Immature natural killer cell (primary cell): ENCODE data around the gene EML6. TPM values are rescaled to one million over a fixed set of nuclear protein-coding genes. Genes with fewer than 3 reads are reported as not detected.

Experiments used
- DNase-seq, 3 donors: peaks; one replicate each; pipeline ENCODE4 v3.0.0; 2022; ENCODE audit warnings: mixed read lengths in 1 of 3
- H3K27ac Mint-ChIP-seq, 6 donors: one replicate each; pipeline ENCODE4 v1.8.0; 2020; ENCODE audit warnings: mixed read lengths in 6 of 6, mild to moderate bottlenecking in 5 of 6, inconsistent platforms in 4 of 6, moderate library complexity in 3 of 6
- H3K27me3 Mint-ChIP-seq, 3 donors: one replicate each; pipeline ENCODE4 v1.8.0; 2020 to 2021; ENCODE audit warnings: low read depth in 3 of 3, mild to moderate bottlenecking in 3 of 3, mixed read lengths in 3 of 3, moderate library complexity in 3 of 3, inconsistent platforms in 1 of 3
- H3K36me3 Mint-ChIP-seq, 3 donors: one replicate each; pipeline ENCODE4 v1.8.0; 2020; ENCODE audit warnings: mixed read lengths in 3 of 3, inconsistent platforms in 2 of 3, mild to moderate bottlenecking in 2 of 3
- H3K4me1 Mint-ChIP-seq, 2 donors: one replicate each; pipeline ENCODE4 v1.8.0; 2020; ENCODE audit warnings: inconsistent platforms in 2 of 2, mild to moderate bottlenecking in 2 of 2, mixed read lengths in 2 of 2, moderate library complexity in 1 of 2
- H3K4me3 Mint-ChIP-seq, 5 donors: one replicate each; pipeline ENCODE4 v1.8.0; 2020; ENCODE audit warnings: mild to moderate bottlenecking in 5 of 5, mixed read lengths in 5 of 5, inconsistent platforms in 3 of 5, moderate library complexity in 3 of 5
- H3K9me3 Mint-ChIP-seq, 6 donors: one replicate each; pipeline ENCODE4 v1.8.0; 2020; ENCODE audit warnings: mild to moderate bottlenecking in 6 of 6, mixed read lengths in 6 of 6, inconsistent platforms in 4 of 6, moderate library complexity in 3 of 6
- polyA plus RNA-seq, 3 donors: library from polyadenylated mRNA; unstranded; fragments of 300-500 nt; fragmentation: Illumina TruSeq; gene quantifications; one replicate each; pipeline ENCODE4 v1.2.3, GENCODE V29; 2021

Gene EML6
- polyA plus RNA-seq, 3 donors from 2014 or later: 0.02 TPM; not detected in 2

GRCh38 chr2:54925022-54925421 lies 201.6 kb downstream of the EML6 start:
- no peak for DNase-seq
- Mint-ChIP-seq H3K4me3 (no peak overlapping the region), H3K27me3 (peaks cover 3 to 9% (median 7%) of the 10 kb centered on the region in 3 donors), H3K4me1 (peaks cover 10 to 13% of the 10 kb centered on the region in 2 donors), H3K36me3 (peaks cover 0 to 14% (median 4%) of the 10 kb centered on the region in 3 donors), H3K27ac (peak overlapping the region in 1 of 6 donors; percentile 71), H3K9me3 (peaks cover 0 to 10% (median under 1%) of the 10 kb centered on the region in 6 donors)

GRCh38 chr2:54927085-54927750 lies 203.8 kb downstream of the EML6 start:
- peaks cover 0 to 3% (median 0%) of the 10 kb centered on the region in 3 donors for H3K36me3 Mint-ChIP-seq
- no peak overlapping the region for H3K4me3 Mint-ChIP-seq
- peaks cover 10 to 13% of the 10 kb centered on the region in 2 donors for H3K4me1 Mint-ChIP-seq
- DNase-seq: no peak
- H3K27ac Mint-ChIP-seq: no peak overlapping the region
- peaks cover 3 to 9% (median 6%) of the 10 kb centered on the region in 3 donors for H3K27me3 Mint-ChIP-seq
- peaks cover 0 to 2% (median 0%) of the 10 kb centered on the region in 6 donors for H3K9me3 Mint-ChIP-seq

GRCh38 chr2:54927751-54928615 lies 204.5 kb downstream of the EML6 start:
- Mint-ChIP-seq H3K4me3 (no peak overlapping the region), H3K9me3 (no peaks in the 10 kb centered on the region), H3K27ac (no peak overlapping the region), H3K4me1 (peaks cover 10 to 13% of the 10 kb centered on the region in 2 donors), H3K36me3 (peaks cover 0 to 3% (median 0%) of the 10 kb centered on the region in 3 donors), H3K27me3 (peaks cover 3 to 9% (median 6%) of the 10 kb centered on the region in 3 donors)
- no peak for DNase-seq

- no peaks in the 10 kb centered on the region for H3K9me3 Mint-ChIP-seq
- H3K36me3 Mint-ChIP-seq: peaks cover 0 to 3% (median 0%) of the 10 kb centered on the region in 3 donors
- no peak overlapping the region for H3K4me3 Mint-ChIP-seq
- peaks cover 3 to 9% (median 6%) of the 10 kb centered on the region in 3 donors for H3K27me3 Mint-ChIP-seq
- H3K4me1 Mint-ChIP-seq: peaks cover 10 to 13% of the 10 kb centered on the region in 2 donors
- no peak overlapping the region for H3K27ac Mint-ChIP-seq
- no peak for DNase-seq
Measured at GRCh38 chr2:54928719-54929118, 205.3 kb downstream of the EML6 start.

- H3K4me3 Mint-ChIP-seq: no peak overlapping the region
- no peaks in the 10 kb centered on the region for H3K9me3 Mint-ChIP-seq
- no peak overlapping the region for H3K27ac Mint-ChIP-seq
- H3K27me3 Mint-ChIP-seq: peaks cover 0 to 4% (median 2%) of the 10 kb centered on the region in 3 donors
- H3K36me3 Mint-ChIP-seq: peaks cover 0 to 3% (median 0%) of the 10 kb centered on the region in 3 donors
- H3K4me1 Mint-ChIP-seq: no peaks in the 10 kb centered on the region
- no peak for DNase-seq
Measured at GRCh38 chr2:54931473-54931872, 208.0 kb downstream of the EML6 start.

GRCh38 chr2:54935389-54935788 lies 211.9 kb downstream of the EML6 start:
- H3K9me3 Mint-ChIP-seq: peaks cover 0 to 6% (median under 1%) of the 10 kb centered on the region in 6 donors
- H3K36me3 Mint-ChIP-seq: peaks cover 0 to 5% (median 0%) of the 10 kb centered on the region in 3 donors
- no peak for DNase-seq
- peaks cover 0 to 14% of the 10 kb centered on the region in 2 donors for H3K4me1 Mint-ChIP-seq
- H3K27me3 Mint-ChIP-seq: peaks cover 0 to 2% (median 0%) of the 10 kb centered on the region in 3 donors
- no peak overlapping the region for H3K4me3 Mint-ChIP-seq
- no peak overlapping the region for H3K27ac Mint-ChIP-seq

- H3K36me3 Mint-ChIP-seq: peaks cover 0 to 5% (median 0%) of the 10 kb centered on the region in 3 donors
- H3K4me1 Mint-ChIP-seq: peaks cover 4 to 14% of the 10 kb centered on the region in 2 donors
- peaks cover 0 to 6% (median under 1%) of the 10 kb centered on the region in 6 donors for H3K9me3 Mint-ChIP-seq
- no peak for DNase-seq
- H3K27me3 Mint-ChIP-seq: no peaks in the 10 kb centered on the region
- no peak overlapping the region for H3K27ac Mint-ChIP-seq
- H3K4me3 Mint-ChIP-seq: no peak overlapping the region
Measured at GRCh38 chr2:54936766-54937165, 213.3 kb downstream of the EML6 start.

- Mint-ChIP-seq H3K4me1 (peaks cover 4 to 14% of the 10 kb centered on the region in 2 donors), H3K27ac (peak overlapping the region in 2 of 6 donors; percentile 51 to 76), H3K4me3 (no peak overlapping the region), H3K27me3 (no peaks in the 10 kb centered on the region), H3K36me3 (peaks cover 0 to 5% (median 0%) of the 10 kb centered on the region in 3 donors), H3K9me3 (peaks cover 0 to 6% (median under 1%) of the 10 kb centered on the region in 6 donors)
- no peak for DNase-seq
Measured at GRCh38 chr2:54939446-54940118, 216.1 kb downstream of the EML6 start.

- peaks cover 0 to 5% (median 3%) of the 10 kb centered on the region in 3 donors for H3K36me3 Mint-ChIP-seq
- H3K4me1 Mint-ChIP-seq: peaks cover 10 to 21% of the 10 kb centered on the region in 2 donors
- no peak overlapping the region for H3K4me3 Mint-ChIP-seq
- H3K27ac Mint-ChIP-seq: peak overlapping the region in 2 of 6 donors; percentile 0 to 34
- H3K27me3 Mint-ChIP-seq: no peaks in the 10 kb centered on the region
- H3K9me3 Mint-ChIP-seq: peaks cover 0 to 6% (median under 1%) of the 10 kb centered on the region in 6 donors
- DNase-seq: no peak
Measured at GRCh38 chr2:54940723-54941122, 217.3 kb downstream of the EML6 start.

GRCh38 chr2:54941248-54941984 lies 218.0 kb downstream of the EML6 start:
- Mint-ChIP-seq H3K4me1 (peaks cover 17 to 28% of the 10 kb centered on the region in 2 donors), H3K4me3 (no peak overlapping the region), H3K9me3 (peaks cover 0 to 6% (median under 1%) of the 10 kb centered on the region in 6 donors), H3K27ac (peak overlapping the region in 4 of 6 donors; percentile 0 to 69 (median 14)), H3K27me3 (peaks cover 0 to 2% (median 0%) of the 10 kb centered on the region in 3 donors), H3K36me3 (peaks cover 0 to 5% (median 3%) of the 10 kb centered on the region in 3 donors)
- DNase-seq: no peak

- Mint-ChIP-seq H3K27ac (no peak overlapping the region), H3K4me1 (peaks cover 23 to 37% of the 10 kb centered on the region in 2 donors), H3K36me3 (peaks cover 0 to 5% (median 3%) of the 10 kb centered on the region in 3 donors), H3K9me3 (peaks cover 0 to 6% (median under 1%) of the 10 kb centered on the region in 6 donors), H3K4me3 (no peak overlapping the region), H3K27me3 (peaks cover 0 to 2% (median 0%) of the 10 kb centered on the region in 3 donors)
- DNase-seq: peak; percentile 82 to 85 (median 82)
Measured at GRCh38 chr2:54942373-54942772, 218.9 kb downstream of the EML6 start.

- H3K9me3 Mint-ChIP-seq: no peaks in the 10 kb centered on the region
- H3K4me3 Mint-ChIP-seq: no peak overlapping the region
- H3K36me3 Mint-ChIP-seq: peaks cover 0 to 3% (median 0%) of the 10 kb centered on the region in 3 donors
- H3K4me1 Mint-ChIP-seq: peaks cover 24 to 28% of the 10 kb centered on the region in 2 donors
- H3K27me3 Mint-ChIP-seq: peaks cover 0 to 2% (median 0%) of the 10 kb centered on the region in 3 donors
- H3K27ac Mint-ChIP-seq: peak overlapping the region in 4 of 6 donors; percentile 75 to 94 (median 92)
- DNase-seq: no peak
Measured at GRCh38 chr2:54944724-54945326, 221.4 kb downstream of the EML6 start.
